Measurements from ENCODE around the gene MXRA7. TPM values are rescaled to one million over a fixed set of nuclear protein-coding genes. Genes with fewer than 3 reads are reported as not detected.

The MXRA7 gene
- total RNA-seq, 4 donors from 2014 or later: 24.3 to 43.0 (median 30.6) TPM

GRCh38 chr17:76660656-76661042 is 50.1 kb downstream of the MXRA7 start:
- DNase-seq: no peak
- Histone ChIP-seq H3K27me3 (no peaks in the 10 kb centered on the region), H3K27ac (no peak overlapping the region), H3K36me3 (no peaks in the 10 kb centered on the region), H3K4me1 (peaks cover 0 to 15% of the 10 kb centered on the region in 2 donors), H3K4me3 (no peak overlapping the region), H3K9me3 (no peaks in the 10 kb centered on the region)
- TF ChIP-seq CTCF (IDR thresholded peaks at IDR 0.05 in 4 of 5, conservative IDR thresholded peaks at IDR 0.05 in 1 of 5): no peak
- no peak for TF ChIP-seq POLR2A (IDR thresholded peaks at IDR 0.05)
- in situ Hi-C loops (cut with MboI; ENCODE audit: low sequenced_read_pairs in 4 of 4) (no loop called here), intact Hi-C loops (cut with DNase I; ENCODE audit: low total_unique reads) (no loop called here)
- ATAC-seq: no peak

GRCh38 chr17:76659928-76660655 is 50.7 kb downstream of the MXRA7 start:
- TF ChIP-seq POLR2A (IDR thresholded peaks at IDR 0.05) (no peak), CTCF (IDR thresholded peaks at IDR 0.05 in 4 of 5, conservative IDR thresholded peaks at IDR 0.05 in 1 of 5) (no peak)
- Histone ChIP-seq H3K4me1 (peaks cover 0 to 15% of the 10 kb centered on the region in 2 donors), H3K9me3 (no peaks in the 10 kb centered on the region), H3K27ac (no peak overlapping the region), H3K4me3 (no peak overlapping the region), H3K36me3 (no peaks in the 10 kb centered on the region), H3K27me3 (no peaks in the 10 kb centered on the region)
- intact Hi-C loops (cut with DNase I; ENCODE audit: low total_unique reads): no loop called here
- ATAC-seq (no peak), DNase-seq (no peak)
- in situ Hi-C loops (cut with MboI; ENCODE audit: low sequenced_read_pairs in 4 of 4): no loop called here

- Histone ChIP-seq H3K4me1 (peaks cover 0 to 15% of the 10 kb centered on the region in 2 donors), H3K27ac (no peak overlapping the region), H3K36me3 (no peaks in the 10 kb centered on the region), H3K27me3 (no peaks in the 10 kb centered on the region), H3K9me3 (no peaks in the 10 kb centered on the region), H3K4me3 (no peak overlapping the region)
- in situ Hi-C loops (cut with MboI; ENCODE audit: low sequenced_read_pairs in 4 of 4) (no loop called here), intact Hi-C loops (cut with DNase I; ENCODE audit: low total_unique reads) (no loop called here)
- no peak for ATAC-seq
- no peak for DNase-seq
- no peak for TF ChIP-seq POLR2A (IDR thresholded peaks at IDR 0.05)
- no peak for TF ChIP-seq CTCF (IDR thresholded peaks at IDR 0.05 in 4 of 5, conservative IDR thresholded peaks at IDR 0.05 in 1 of 5)
Measured at GRCh38 chr17:76658242-76658662, 52.5 kb downstream of the MXRA7 start.

GRCh38 chr17:76657505-76658241 is 53.1 kb downstream of the MXRA7 start:
- no peak for ATAC-seq
- TF ChIP-seq POLR2A (IDR thresholded peaks at IDR 0.05) (no peak), CTCF (IDR thresholded peaks at IDR 0.05 in 4 of 5, conservative IDR thresholded peaks at IDR 0.05 in 1 of 5) (no peak)
- H3K4me1 ChIP-seq: peaks cover 0 to 15% of the 10 kb centered on the region in 2 donors
- no peaks in the 10 kb centered on the region for H3K9me3 ChIP-seq
- intact Hi-C loops (cut with DNase I; ENCODE audit: low total_unique reads) (no loop called here), in situ Hi-C loops (cut with MboI; ENCODE audit: low sequenced_read_pairs in 4 of 4) (no loop called here)
- H3K27ac ChIP-seq: no peak overlapping the region
- no peak for DNase-seq
- no peaks in the 10 kb centered on the region for H3K27me3 ChIP-seq
- no peaks in the 10 kb centered on the region for H3K36me3 ChIP-seq
- no peak overlapping the region for H3K4me3 ChIP-seq

Measured in gastrocnemius medialis (tissue), 4 donors.